Breast epithelium (tissue), 4 donors: Measurements from ENCODE around the gene MNT. TPM values are rescaled to one million over a fixed set of nuclear protein-coding genes. Genes with fewer than 3 reads are reported as not detected.

Source experiments
- DNase-seq, 2 donors: peaks; one replicate each; pipeline ENCODE4 v3.0.0-alpha.2; 2019; ENCODE audit warnings: low spot score in 2 of 2
- H3K27ac ChIP-seq, 2 donors: fragments of 200-600 bp; sonication (generic) in 1 of 2; one replicate each; pipeline ENCODE4 v1.5.1; 2016 to 2019; ENCODE audit warnings: mild to moderate bottlenecking in 1 of 2
- H3K27me3 ChIP-seq, 2 donors: fragments of 200-600 bp; sonication (generic) in 1 of 2; one replicate each; pipeline versions ENCODE4 v1.5.1 to v1.6.0; 2017 to 2019; ENCODE audit warnings: control low read depth in 1 of 2, mild to moderate bottlenecking in 1 of 2
- H3K36me3 ChIP-seq: fragments of 200-600 bp; one replicate; pipeline ENCODE4 v1.5.1; 2019
- H3K4me1 ChIP-seq, 2 donors: fragments of 200-600 bp; sonication (generic); one replicate each; pipeline ENCODE4 v1.5.1; 2016 to 2019; ENCODE audit warnings: control low read depth in 1 of 2
- H3K4me3 ChIP-seq, 3 donors: fragments of 200-600 bp; sonication (generic); 1 replicate in 2 of 3; 2 replicates in 1 of 3; pipeline ENCODE4 v1.5.1; 2016 to 2019; ENCODE audit warnings: mild to moderate bottlenecking in 3 of 3, moderate library complexity in 2 of 3
- H3K9me3 ChIP-seq, 2 donors: fragments of 200-600 bp; sonication (generic) in 1 of 2; one replicate each; pipeline ENCODE4 v1.5.1; 2016 to 2019; ENCODE audit warnings: control low read depth in 1 of 2
- POLR2A ChIP-seq: fragments of 450-650 bp; IDR thresholded peaks from one replicate; pipeline ENCODE4 v1.6.1; 2016; ENCODE audit warnings: antibody characterized with exemption, mild to moderate bottlenecking, moderate library complexity
- POLR2AphosphoS5 ChIP-seq, 3 donors: sonication (generic); formaldehyde crosslinking; IDR thresholded peaks; one replicate each; pipeline ENCODE4 v1.6.1; 2017; ENCODE audit warnings: antibody characterized with exemption in 3 of 3
- intact Hi-C: fragments of 100-400 bp; cut with DNase I; formaldehyde crosslinking; loops from one replicate; pipeline ENCODE4 v1.15.1; 2023; ENCODE audit warnings: low total_unique reads
- total RNA-seq, 3 donors: library from RNA; depleted of rRNA; stranded (reverse); fragments of >200 nt; gene quantifications; one replicate each; pipeline ENCODE4 v1.1.0, GENCODE V29; 2016
- TF ChIP-seq, protein P1 (sequence below), 3 donors: fragments of 450-650 bp; IDR thresholded peaks; one replicate each; pipeline ENCODE4 v1.5.1; 2016 to 2017; ENCODE audit warnings: antibody characterized with exemption in 3 of 3, mild to moderate bottlenecking in 3 of 3, moderate library complexity in 3 of 3

The MNT gene
- total RNA-seq, 3 donors from 2014 or later, result 7.7 to 10.2 (median 8.8) TPM

DNA sequence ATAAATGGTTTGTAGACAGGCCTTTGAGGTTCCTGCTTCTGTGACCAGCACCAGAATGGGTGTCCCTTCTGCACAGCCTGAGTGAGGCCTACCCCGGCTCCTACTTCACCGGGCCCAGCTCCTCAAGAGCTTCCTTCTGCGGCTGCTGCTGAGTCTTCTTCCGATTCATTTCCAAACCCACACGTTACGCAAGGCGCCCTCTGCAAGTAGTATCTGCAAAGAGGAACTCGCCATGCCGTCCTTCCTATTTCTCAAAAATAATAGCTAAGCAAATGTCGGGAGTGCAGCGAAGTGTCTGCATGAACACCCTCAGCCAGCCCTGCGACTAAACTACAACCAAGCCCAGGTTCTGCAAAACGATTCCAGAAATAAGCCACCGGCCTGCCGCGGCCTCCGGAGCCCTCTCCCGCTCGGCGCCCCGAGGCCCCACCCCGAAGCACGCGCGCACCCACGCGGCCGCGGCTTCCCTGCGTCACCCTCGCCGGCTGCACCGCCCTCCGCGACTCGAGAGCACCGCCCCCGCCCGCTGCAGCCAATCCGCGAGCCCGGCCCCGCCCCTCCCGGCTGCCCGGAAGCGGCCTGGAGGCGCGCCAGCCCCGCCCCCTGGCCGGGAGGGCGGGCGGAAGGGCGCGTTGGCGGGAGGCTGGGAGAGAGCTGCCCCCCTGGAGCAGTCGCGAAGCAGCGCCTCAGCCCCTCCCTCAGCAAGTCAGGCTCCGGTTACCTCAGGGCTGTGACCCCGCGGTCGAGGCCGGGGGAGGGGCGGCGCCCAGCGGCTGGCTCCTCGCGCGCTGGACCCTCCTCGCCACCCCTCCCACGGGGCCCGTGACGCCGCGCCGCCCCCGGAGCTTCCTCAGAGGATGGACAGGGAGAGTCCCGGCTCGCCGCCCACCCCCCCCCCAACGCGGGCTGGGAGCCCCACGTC is 8.3 kb downstream of the MNT start:
- TF ChIP-seq POLR2A, result peak; percentile 9
- TF ChIP-seq, protein P1, sequence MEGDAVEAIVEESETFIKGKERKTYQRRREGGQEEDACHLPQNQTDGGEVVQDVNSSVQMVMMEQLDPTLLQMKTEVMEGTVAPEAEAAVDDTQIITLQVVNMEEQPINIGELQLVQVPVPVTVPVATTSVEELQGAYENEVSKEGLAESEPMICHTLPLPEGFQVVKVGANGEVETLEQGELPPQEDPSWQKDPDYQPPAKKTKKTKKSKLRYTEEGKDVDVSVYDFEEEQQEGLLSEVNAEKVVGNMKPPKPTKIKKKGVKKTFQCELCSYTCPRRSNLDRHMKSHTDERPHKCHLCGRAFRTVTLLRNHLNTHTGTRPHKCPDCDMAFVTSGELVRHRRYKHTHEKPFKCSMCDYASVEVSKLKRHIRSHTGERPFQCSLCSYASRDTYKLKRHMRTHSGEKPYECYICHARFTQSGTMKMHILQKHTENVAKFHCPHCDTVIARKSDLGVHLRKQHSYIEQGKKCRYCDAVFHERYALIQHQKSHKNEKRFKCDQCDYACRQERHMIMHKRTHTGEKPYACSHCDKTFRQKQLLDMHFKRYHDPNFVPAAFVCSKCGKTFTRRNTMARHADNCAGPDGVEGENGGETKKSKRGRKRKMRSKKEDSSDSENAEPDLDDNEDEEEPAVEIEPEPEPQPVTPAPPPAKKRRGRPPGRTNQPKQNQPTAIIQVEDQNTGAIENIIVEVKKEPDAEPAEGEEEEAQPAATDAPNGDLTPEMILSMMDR (IDR thresholded peaks at IDR 0.05), result no peak
- peak in 2 of 3 donors; percentile 58 to 82 for TF ChIP-seq POLR2AphosphoS5 (IDR thresholded peaks at IDR 0.05)
- Histone ChIP-seq H3K4me3 (peak overlapping the region; percentile 61 to 79 (median 78)), H3K36me3 (no peaks in the 10 kb centered on the region), H3K4me1 (peaks cover 0 to 53% of the 10 kb centered on the region in 2 donors), H3K27ac (peak overlapping the region; percentile 99), H3K27me3 (no peaks in the 10 kb centered on the region), H3K9me3 (no peaks in the 10 kb centered on the region)
- peak; percentile 95 for DNase-seq
- intact Hi-C loops, result loop anchor here (10.0 kb wide), 1 partner anchor 1752 kb away; the partner anchor contains the start of genes CYB5D2 and ZZEF1

DNA sequence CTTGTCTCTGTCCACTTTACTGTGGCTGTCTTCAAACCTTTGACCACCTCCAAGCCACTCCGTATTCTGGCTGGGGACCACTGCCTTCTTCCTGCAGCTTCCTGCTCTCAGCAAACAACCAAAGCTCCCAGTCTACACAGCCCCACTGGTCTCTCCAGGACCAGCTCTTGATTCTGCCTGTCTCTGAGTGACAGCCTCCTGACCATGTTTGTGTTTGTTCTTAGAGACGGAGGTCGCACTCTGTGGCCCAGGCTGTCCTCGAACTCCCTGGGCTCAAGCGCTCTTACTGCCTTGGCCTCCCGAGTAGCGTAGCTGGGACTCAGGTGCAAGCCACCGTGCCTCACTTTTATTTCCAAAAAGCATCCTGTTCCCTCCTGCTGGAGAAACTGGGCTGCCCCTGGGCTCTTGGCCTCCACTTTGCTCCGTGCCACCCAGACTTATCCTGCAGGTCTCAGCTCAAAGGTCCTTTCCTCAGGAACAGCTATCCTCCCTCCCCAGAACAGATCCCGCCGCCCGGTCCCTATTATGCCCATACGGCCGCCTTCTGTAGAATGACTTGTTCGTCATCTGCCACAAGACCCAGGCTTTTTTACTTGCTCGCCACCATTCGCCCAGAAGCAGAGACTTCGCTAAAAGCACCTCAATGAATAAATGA is 9.1 kb downstream of the MNT start:
- Histone ChIP-seq H3K27me3 (no peaks in the 10 kb centered on the region), H3K27ac (peak overlapping the region; percentile 99), H3K9me3 (no peaks in the 10 kb centered on the region), H3K4me1 (peaks cover 0 to 48% of the 10 kb centered on the region in 2 donors), H3K4me3 (peak overlapping the region; percentile 61 to 79 (median 78)), H3K36me3 (peaks cover 5% of the 10 kb centered on the region)
- intact Hi-C loops, result loop anchor here (10.0 kb wide), 1 partner anchor 1753 kb away; the partner anchor contains the start of genes CYB5D2 and ZZEF1
- no peak for DNase-seq
- TF ChIP-seq, protein P1 (IDR thresholded peaks at IDR 0.05), result no peak
- TF ChIP-seq POLR2A, result no peak
- no peak for TF ChIP-seq POLR2AphosphoS5 (IDR thresholded peaks at IDR 0.05)

DNA sequence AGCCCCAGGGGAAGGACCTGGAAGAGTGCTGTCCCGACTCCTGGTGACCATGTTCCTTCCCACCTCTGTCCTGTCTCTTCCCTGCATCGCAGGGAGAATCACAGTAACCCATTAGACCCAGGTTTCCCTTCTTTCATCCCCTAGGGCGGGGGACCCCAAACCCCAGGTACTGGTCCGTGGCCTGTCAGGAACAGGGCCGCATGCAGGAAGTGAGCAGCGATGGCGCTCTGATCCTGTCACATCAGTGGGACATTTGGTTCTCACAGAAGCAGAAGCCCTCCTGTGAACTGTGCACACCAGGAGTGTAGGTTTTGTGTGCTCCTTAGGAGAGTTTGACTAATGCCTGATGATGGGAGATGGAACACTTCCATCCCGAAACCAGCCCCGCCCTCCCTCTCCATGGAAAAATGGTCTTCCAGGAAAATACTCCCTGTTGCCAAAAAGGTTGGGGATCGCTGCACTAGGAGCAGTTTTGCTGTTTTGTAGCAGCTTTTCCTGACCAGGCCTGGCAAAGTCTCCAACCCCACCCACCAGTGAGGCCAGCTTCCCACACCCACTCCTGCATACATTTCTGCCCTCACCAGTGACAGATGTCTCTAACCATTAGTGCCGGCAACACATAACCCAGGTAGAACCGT is 10.5 kb downstream of the MNT start:
- no peak for DNase-seq
- Histone ChIP-seq H3K27ac (peak overlapping the region; percentile 99), H3K4me1 (peaks cover 0 to 34% of the 10 kb centered on the region in 2 donors), H3K9me3 (no peaks in the 10 kb centered on the region), H3K27me3 (no peaks in the 10 kb centered on the region), H3K4me3 (no peak overlapping the region), H3K36me3 (peaks cover 7% of the 10 kb centered on the region)
- intact Hi-C loops, result loop anchor here (10.0 kb wide), 1 partner anchor 1754 kb away; the partner anchor contains the start of genes CYB5D2 and ZZEF1
- TF ChIP-seq POLR2A (no peak), POLR2AphosphoS5 (IDR thresholded peaks at IDR 0.05) (no peak)
- TF ChIP-seq, protein P1 (IDR thresholded peaks at IDR 0.05), result no peak

DNA sequence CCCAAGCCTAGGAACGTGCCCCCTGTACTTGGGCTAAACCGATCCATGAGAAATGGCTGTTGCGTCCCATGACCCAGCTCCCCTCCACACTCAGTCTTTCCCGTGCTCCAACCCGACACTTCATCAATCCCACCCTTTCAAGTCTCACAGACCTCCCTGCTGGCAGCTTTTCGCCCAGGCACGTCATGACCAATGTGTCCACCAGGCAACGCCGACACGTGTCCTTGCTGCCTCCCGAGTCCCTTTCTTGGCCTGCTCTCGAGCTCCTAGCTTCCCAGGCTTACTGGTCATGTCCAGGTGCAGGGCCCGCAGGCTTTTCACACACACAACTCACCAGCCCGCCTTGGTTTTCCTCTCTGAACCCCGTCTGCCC is 12.2 kb downstream of the MNT start:
- no peak overlapping the region for H3K4me3 ChIP-seq
- H3K4me1 ChIP-seq, result peaks cover 0 to 22% of the 10 kb centered on the region in 2 donors
- no peak for DNase-seq
- TF ChIP-seq POLR2AphosphoS5 (IDR thresholded peaks at IDR 0.05) (no peak), POLR2A (no peak)
- TF ChIP-seq, protein P1 (IDR thresholded peaks at IDR 0.05), result no peak
- H3K36me3 ChIP-seq, result peaks cover 7% of the 10 kb centered on the region
- H3K9me3 ChIP-seq, result no peaks in the 10 kb centered on the region
- H3K27ac ChIP-seq, result no peak overlapping the region
- intact Hi-C loops, result no loop called here
- H3K27me3 ChIP-seq, result no peaks in the 10 kb centered on the region
